HG02642 (cell line): Measurements from ENCODE around the gene NLGN3.

ENCODE experiments used
- ATAC-seq: cut with Tn5 transposase; IDR thresholded peaks from one replicate; pipeline ENCODE4 v1.9.1; 2021; ENCODE audit warnings: mild to moderate bottlenecking; ENCODE audit not compliant: unreplicated experiment, poor library complexity

NLGN3 gene

GRCh38 chrX:71144651-71145050 lies at the start of gene NLGN3:
Gene NLGN3 (plus strand): TSS chrX:71144841. CDS start chrX:71147750, 2,909 bp downstream.
- ATAC-seq = no peak

- ATAC-seq = no peak
These were observed 49.6 kb upstream of the NLGN3 start for GRCh38 chrX:71095033-71095432.

- ATAC-seq = peak; percentile 90
These were observed 49.1 kb upstream of the NLGN3 start, which contains the start of gene FOXO4 for GRCh38 chrX:71095555-71095980. Gene FOXO4 (plus strand): TSS chrX:71095851. CDS start chrX:71096529, 678 bp downstream.

GRCh38 chrX:71095981-71096759 lies 48.5 kb upstream of the NLGN3 start:
- ATAC-seq = peak; percentile 18

GRCh38 chrX:71096760-71097032 lies 47.9 kb upstream of the NLGN3 start:
- ATAC-seq = no peak

GRCh38 chrX:71098302-71098701 lies 46.3 kb upstream of the NLGN3 start:
- ATAC-seq = peak; percentile 43

GRCh38 chrX:71098951-71099506 lies 45.6 kb upstream of the NLGN3 start:
- no peak for ATAC-seq

GRCh38 chrX:71099736-71100135 lies 44.9 kb upstream of the NLGN3 start:
- ATAC-seq = no peak

- no peak for ATAC-seq
These were observed 43.8 kb upstream of the NLGN3 start for GRCh38 chrX:71100581-71101505.

- no peak for ATAC-seq
These were observed 42.3 kb upstream of the NLGN3 start for GRCh38 chrX:71102292-71102691.

GRCh38 chrX:71103110-71103983 lies 41.3 kb upstream of the NLGN3 start:
- peak; percentile 51 for ATAC-seq

GRCh38 chrX:71105628-71106027 lies 39.0 kb upstream of the NLGN3 start:
- ATAC-seq = no peak

- ATAC-seq = no peak
These were observed 38.2 kb upstream of the NLGN3 start, which contains the start of gene CXorf65 for GRCh38 chrX:71106427-71106826. Gene CXorf65 (minus strand): TSS chrX:71106740. CDS start chrX:71106556, 184 bp downstream.

- no peak for ATAC-seq
These were observed 37.4 kb upstream of the NLGN3 start for GRCh38 chrX:71107245-71107644.

- ATAC-seq = no peak
These were observed 36.8 kb upstream of the NLGN3 start for GRCh38 chrX:71107762-71108360.

- ATAC-seq = no peak
These were observed 35.6 kb upstream of the NLGN3 start for GRCh38 chrX:71109051-71109450.

- peak; percentile 93 for ATAC-seq
These were observed 33.3 kb upstream of the NLGN3 start, which contains the start of gene IL2RG for GRCh38 chrX:71111141-71111843. Gene IL2RG (minus strand): TSS chrX:71111577. CDS start chrX:71111539, 38 bp downstream.

GRCh38 chrX:71111921-71112431 lies 32.7 kb upstream of the NLGN3 start:
- peak; percentile 34 for ATAC-seq

GRCh38 chrX:71117358-71117757 lies 27.3 kb upstream of the NLGN3 start:
- ATAC-seq = no peak
